GM21576 (cell line): ENCODE measurements around the gene ESRRA.
A peak's percentile ranks its signal among the peaks of the same experiment; 100 is the strongest.

Experiments used
- ATAC-seq: cut with Tn5 transposase; IDR thresholded peaks from one replicate; pipeline ENCODE4 v1.9.1; 2021; ENCODE audit warnings: mild to moderate bottlenecking, moderate library complexity; ENCODE audit not compliant: unreplicated experiment

ESRRA gene

DNA sequence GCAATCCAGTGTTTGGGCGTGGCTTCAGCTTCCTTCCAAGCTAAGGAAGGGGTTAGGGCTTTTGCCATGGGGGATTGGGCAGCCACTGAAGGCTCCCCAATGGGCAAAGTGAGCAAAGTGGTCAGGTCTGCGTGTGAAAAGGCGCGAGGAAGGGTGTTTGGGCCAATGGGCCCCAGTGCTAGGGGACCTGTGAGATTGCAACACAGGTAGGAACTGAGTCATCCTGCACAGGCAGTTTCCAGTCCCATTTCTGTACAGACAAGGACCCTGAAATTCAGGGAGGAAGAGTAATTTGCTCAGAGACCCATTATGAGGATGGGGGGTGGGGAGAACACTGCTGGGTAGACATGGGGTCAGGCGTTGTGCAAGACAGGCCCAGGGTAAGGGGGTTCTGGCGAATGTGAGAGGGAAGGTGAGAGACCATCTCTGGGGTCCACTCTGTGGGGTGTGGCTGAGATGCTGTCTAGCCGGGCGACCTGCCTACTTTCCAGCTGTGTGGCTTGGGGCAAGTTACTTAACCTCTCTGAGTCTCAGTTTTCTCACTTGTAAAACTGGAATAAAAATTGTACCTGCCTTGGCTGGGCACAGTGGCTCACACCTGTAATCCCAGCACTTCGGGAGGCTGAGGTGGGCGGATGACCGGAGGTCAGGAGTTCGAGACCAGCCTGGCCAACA, 42.0 kb downstream of the ESRRA start:
- ATAC-seq: no peak

DNA sequence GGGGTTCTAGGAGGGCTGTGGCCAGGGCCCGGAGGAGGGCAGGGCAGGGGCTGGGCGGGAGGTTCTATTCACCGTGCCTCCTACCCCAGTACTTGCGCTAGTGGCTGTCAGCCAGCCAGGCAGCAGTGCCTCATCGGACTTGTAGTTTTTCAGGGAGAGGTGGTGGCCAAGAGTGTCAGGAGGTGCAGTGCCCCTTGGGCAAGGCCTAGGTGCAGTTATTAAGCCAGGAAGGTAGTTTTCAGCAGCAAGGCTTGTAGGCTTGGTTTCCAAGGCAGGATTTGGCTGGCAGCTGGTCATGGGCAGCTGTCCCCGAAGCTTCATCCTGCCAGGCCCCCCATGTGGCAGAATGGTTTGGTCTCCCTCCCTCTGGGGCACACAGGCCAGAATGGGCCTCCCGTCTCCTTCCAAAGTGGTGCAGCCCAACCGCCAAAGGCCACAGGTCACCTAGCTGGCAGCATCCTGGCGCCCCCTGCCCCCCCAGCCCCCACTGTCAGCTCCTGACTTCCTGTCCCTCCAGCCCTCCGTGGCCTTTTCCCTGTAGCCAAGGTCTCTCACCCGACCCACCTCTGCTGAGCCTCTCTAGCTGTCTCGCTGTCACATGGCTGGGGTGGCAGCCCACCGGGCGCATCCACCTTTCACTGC, 43.2 kb downstream of the ESRRA start:
- ATAC-seq: no peak

DNA sequence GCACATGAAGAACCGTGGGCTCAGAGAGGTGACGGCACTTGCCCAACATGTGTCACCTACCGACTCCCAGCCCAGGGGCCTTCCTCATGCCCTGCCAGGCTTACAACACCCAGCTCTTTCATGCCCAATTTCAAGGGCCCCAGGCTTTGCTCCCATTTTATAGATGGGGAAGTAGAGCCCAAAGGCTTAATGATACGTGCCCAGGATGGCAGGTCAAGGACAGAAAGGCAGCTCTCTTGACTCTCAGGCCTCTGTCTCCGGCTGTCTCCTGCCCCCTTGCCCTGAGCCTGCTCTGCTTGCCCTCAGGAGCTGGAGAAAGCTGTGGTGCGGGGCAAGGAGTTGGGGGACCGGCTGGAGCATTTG, 43.7 kb downstream of the ESRRA start:
- no peak for ATAC-seq

DNA sequence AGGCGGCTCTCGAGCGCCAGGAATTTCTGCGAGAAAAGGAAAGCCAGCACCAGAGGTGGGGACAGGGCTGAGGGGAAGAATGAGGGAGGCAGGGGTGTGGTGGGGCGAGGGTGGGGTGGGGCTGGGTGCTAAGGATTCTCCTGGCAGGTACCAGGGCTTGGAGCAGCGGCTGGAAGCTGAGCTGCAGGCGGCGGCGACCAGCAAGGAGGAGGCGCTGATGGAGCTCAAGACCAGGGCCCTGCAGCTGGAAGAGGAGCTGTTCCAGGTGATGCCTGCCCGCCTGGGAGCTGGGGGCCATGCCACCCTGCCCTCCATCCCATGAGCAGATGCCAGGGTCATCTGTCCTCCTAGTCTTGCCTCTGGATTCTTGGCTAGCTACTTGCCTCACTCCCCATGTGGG, 44.1 kb downstream of the ESRRA start:
- ATAC-seq: no peak

DNA sequence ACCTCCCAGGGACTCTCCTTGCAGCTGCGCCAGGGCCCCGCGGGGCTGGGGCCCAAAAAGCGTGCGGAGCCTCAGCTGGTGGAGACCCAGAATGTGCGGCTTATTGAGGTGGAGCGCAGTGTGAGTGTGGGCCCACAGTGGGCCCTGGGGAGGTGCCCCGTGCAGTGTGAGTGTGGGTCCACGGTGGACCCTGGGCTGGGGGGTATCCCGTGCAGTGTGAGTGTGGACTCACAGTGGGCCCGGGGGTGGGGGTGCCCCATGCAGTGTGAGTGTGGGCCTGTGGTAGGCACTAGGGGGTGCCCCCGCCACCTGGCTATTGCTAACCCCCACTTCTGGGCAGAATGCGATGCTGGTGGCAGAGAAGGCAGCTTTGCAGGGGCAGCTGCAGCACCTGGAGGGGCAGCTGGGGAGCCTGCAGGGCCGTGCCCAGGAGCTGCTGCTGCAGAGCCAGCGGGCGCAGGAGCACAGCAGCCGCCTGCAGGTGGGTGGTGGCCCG, 45.9 kb downstream of the ESRRA start:
- no peak for ATAC-seq

DNA sequence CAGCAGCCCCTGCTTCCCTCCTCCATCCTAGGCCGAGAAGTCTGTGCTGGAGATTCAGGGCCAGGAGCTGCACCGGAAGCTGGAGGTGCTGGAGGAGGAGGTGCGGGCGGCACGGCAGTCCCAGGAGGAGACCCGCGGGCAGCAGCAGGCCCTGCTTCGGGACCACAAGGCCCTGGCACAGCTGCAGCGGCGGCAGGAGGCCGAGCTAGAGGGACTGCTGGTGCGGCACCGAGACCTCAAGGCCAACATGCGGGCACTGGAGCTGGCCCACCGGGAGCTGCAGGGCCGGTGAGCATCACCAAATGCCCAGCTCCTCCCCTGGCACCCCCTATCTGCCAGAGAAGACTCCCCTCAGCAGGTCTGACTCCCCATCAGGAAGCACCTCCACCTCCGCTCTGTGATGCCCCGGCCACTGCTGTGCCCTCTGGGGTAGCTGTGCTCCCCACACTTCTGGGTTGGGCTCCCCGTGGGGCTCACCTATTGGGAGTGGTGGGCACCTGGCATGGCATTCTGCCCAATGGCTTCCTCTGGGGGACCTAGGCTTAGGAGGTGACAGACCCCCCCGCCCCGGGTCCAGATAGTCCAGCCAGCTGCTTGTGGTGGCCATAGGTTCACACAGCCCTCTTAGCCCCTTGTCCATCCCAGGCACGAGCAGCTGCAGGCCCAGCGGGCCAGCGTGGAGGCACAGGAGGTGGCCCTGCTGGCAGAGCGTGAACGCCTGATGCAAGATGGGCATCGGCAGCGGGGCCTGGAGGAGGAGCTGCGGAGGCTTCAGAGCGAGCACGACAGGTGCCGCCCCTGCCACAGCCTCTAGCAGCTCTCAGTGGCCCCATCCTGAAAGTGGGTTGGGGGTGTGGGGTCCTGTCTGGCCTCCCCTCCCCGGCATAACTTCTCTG, 47.0 kb downstream of the ESRRA start:
- ATAC-seq: no peak

DNA sequence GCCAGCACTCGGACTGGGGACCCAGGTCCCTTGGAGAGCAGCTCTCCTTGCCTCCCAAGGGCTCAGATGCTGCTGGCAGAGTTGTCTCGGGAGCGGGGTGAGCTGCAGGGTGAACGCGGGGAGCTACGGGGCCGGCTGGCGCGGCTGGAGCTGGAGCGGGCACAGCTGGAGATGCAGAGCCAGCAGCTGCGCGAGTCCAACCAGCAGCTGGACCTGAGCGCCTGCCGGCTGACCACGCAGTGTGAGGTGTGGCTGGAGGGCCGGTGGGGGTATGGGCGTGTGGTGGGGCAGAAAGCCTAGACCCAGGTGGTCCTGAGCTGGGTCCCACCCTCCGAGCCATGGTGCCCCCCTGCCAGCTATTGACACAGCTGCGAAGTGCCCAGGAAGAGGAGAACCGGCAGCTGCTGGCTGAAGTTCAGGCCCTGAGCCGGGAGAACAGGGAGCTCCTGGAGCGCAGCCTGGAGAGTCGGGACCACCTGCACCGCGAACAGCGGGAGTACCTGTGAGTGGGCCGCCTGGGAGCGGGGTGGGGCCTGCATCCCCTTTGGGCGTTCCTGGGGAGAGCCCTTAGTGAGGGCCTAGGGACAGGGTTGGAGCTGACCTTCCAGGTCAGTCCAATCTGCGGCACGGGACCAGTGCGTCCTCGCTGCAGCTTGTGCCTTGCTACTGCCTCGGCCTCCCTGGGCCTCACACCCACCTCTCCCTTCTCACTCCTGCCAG, 47.8 kb downstream of the ESRRA start:
- no peak for ATAC-seq

DNA sequence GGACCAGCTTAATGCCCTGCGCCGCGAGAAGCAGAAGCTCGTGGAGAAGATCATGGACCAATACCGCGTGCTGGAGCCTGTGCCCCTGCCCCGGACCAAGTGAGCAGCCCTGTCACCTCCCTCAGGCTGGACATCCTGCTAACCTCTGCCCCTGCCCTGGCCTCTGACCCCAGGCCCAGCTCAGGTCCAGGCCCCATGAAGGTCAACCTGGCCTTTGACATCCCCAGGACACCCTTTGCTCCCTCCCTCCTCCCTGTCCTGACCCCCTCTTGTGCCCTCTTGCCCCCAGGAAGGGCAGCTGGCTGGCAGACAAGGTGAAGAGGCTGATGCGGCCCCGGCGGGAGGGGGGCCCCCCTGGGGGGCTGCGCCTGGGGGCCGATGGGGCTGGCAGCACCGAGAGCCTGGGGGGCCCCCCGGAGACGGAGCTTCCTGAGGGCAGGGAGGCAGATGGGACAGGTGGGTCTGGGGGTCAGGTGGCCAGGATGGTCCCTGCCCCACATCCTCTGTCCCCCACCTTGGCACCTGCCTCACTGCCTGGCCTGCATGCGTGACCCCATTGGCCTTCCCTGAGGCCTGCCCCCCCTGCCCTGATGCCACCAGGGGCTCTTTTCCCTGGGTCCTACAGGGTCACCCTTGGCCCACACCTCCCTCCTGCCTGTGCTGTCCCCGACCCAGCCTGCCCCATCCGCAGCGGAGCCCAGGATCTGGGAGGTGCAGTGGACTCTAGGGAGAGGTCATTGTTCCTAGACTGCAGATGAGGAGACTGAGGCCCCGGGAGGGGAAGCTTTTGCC, 48.6 kb downstream of the ESRRA start:
- no peak for ATAC-seq

DNA sequence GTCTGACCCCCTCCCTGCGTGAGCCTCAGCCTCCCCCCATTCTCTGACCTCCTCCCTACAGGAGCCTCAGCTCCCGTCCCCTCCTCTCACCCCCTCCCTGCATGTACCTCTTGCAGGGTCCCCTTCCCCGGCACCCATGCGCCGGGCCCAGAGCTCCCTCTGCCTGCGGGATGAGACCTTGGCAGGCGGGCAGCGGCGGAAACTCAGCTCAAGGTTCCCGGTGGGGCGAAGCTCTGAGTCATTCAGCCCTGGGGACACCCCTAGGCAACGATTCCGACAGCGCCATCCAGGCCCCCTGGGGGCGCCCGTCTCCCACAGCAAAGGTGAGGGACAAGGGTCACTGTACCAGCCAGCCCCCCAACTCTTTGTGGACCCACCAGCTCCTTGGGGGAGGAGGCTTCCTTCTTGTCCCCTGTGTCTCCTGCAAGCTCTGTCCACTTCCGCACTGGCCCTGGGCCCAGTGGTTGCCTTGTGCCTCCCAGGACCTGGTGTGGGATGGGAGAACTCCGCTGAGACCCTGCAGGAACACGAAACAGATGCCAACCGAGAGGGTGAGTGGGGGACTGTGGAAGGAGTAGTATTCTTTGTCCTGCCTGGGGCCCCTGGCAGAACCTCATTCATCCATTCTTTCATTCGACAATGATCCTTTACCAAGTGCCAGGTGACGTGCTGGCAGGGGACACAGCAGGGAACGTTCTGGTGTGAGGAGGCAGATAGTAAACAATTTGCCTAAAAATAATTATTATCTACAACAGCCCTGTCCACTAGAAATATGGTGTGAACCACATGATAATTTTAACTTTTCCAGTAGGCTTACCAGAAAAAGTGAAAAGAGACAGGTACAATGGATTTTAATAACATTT, 50.0 kb downstream of the ESRRA start:
- ATAC-seq: no peak

DNA sequence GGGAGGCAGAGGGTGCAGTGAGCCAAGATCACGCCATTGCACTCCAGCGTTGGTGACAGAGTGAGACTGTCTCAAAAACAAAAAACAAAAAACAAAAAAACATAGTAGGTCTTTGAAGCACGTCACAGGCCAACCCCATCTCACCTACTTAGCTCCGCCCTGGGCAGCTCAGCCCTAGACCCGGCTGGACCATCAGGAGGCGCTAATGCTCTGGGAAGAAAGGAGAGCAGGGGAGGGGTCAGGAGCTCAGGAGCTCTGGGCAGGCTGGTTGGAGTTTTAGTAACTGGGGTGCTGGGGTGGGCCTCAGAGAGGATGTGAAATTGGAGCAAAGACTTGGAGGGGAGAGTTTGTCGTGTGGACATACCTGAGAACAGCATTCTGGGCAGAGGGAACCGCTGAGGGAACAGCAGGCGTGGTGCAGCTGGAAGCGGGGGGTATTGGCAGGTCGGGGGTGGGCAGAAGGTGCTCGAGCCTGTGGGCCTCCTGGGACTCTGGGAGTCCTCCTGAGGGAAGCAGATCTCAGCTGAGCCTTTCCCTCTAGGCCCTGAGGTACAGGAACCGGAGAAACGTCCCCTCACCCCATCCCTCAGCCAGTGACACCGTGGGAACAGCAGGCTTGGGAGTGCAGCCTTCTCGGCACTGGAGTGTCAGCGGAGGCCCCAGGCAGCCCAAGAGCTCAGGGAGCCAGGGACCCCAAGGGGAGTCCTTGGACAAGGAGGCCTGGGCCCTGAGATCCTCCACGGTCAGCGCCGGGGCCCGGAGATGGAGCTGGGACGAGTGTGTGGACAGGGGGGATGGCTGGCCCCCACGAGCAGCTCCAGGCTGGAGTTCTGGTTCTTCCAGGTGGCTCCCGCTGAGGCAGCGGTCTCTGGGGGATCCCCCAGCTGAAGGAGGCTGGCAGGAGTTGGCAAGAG, 51.4 kb downstream of the ESRRA start:
- no peak for ATAC-seq

DNA sequence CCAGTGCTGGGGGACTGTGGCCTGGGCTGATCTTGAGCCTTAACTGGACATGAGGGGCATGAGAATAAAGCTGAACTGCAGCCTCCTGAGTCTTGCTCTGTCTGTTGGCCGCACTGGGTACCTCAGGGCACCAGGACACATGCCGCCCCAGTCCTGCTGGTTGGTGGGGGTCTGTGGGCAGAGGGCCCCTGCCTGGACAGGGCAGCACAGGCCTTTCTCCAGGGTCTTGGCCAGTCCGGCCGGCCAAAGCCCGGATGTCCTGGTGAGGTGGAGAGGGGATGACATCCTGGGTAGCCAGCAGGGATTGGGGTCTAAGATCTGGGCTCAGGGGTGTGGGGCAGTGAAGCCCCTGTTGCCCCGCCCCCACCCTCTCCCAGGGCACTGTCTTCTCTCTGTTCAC, 52.1 kb downstream of the ESRRA start:
- ATAC-seq: no peak

DNA sequence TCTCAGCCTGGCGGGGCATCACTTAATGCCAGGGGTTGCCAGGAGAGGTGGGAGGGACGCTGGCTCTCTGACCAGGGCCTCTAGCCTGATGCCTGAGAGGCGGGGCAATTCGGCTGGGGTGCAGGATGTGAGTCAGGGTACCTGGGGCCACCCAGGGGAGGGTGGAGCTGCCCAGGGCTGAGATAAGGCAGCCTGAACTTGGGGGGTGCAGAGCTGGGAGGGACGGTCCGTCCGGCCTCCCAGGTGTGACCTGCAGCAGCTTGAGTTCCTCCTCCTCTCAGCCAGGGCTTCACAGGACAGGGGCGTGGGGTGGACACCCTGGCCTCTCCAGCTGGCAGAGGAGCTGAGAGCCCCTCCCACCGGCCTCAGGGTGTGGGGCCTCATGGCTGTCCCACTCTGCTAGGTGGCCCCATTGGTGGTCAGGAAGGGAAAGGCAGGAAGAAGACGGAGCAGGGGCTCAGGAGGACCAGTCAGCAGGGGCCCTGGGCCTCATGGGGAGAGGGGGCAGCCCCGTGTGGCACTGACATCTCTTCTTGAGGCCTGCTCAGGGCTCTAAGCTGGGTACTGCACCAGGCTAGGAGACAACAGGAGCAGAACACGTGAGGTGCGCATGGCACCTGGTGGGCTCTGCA, 52.7 kb downstream of the ESRRA start:
- no peak for ATAC-seq

DNA sequence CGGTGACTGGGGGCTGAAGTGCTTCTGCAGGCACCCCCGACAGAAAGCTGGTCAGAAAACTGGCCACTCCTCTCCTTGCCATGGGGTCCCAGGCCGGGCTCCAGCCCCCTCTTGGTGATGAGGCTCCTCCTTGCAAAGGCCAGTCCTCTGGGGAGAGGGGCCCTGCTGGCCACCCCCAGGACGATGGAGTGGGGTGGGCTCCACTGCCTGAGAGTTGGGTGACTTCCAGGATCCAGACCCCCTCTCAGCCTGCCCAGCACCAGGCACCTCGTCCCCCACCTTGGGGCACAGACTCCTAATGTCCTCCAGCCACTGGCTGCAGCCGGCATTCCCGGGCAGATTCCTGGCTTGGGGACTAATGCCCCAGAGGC, 53.2 kb downstream of the ESRRA start:
- no peak for ATAC-seq

DNA sequence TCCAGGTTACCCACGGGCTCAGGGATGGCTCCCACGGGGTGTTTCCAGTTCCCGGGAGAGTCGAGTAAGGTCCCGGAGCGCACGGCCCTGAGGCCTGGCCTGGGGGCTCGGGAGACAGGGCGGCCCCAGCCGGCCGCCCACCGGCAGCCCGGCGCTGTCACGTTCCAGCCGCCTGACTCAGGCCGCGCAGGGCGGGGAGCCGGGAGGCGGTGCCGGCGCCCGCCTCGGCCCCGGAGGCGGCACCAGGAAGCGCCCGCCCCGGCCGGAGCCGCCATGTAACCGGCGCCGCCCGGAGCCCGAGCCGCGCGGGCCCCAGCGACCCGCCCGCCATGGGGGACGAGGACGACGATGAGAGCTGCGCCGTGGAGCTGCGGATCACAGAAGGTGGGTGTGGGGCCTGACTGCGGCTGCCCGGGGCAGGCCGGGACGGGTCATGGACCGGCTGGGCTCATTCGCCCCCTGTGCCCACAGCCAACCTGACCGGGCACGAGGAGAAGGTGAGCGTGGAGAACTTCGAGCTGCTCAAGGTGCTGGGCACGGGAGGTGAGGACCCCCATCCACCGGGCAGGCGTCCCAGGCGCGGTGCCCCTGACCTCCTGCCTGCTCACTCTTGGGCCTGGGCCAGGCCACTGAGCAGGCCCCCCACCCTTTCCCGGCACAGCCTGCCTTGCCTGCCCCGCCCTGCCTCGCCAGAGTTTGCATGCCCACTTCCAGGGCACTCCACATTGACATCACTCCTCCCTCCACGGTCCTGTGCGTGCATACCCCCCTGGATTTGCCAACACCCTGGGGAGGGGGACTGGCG, 53.8 kb downstream of the ESRRA start, which contains the start of gene RPS6KA4:
Gene RPS6KA4 (plus strand): TSS at position 256 of the 805 bp plus-strand sequence. CDS start 74 bp downstream, at position 330.
- peak; percentile 45 for ATAC-seq

DNA sequence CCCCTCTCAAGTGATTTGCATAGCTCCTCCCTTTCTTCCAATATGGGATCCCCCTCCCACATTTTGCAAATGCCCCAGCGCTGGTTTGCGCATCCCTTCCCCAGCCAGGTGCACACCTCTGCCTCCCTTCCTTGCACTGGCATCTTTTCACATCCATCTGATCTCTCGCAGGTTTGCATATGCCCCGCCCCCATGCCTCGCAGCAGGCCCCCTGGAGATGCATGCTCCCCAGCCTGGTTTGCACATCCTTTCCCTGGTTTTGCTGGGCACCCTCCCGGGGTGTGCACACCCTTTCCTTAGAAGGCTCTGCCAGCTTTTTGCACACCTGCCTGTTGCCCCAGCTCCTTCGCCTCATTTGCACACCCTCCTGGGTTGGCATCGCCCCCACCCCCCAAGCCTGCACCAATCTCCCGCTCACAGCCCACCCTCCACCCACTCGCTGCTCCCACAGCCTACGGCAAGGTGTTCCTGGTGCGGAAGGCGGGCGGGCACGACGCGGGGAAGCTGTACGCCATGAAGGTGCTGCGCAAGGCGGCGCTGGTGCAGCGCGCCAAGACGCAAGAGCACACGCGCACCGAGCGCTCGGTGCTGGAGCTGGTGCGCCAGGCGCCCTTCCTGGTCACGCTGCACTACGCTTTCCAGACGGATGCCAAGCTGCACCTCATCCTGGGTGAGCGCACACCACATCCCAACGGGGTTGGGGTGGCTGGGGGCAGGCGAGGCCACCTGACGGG, 54.6 kb downstream of the ESRRA start:
- ATAC-seq: no peak

DNA sequence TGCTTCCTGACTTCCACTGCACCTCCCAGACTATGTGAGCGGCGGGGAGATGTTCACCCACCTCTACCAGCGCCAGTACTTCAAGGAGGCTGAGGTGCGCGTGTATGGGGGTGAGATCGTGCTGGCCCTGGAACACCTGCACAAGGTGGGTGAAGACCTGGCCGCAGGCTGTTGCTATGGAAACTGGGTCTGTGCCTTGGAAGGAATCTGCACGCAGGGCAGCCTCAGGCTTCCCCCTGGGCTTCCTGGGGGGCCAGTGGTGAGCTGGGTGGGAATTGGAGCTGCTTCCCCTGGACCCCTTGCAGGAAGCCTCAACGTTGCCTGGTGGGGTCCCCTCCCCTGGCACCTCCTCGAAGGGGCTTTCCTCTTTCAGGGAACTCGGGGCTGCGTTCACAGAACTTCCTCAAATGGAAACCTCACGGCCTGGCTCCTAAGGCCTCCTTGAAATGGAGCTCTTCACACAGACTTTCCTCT, 55.2 kb downstream of the ESRRA start:
- no peak for ATAC-seq
